ENCODE results near the gene LRATD1.

GRCh38 chr2:14647714-14648113 lies 15.2 kb downstream of the LRATD1 start:
- TF ChIP-seq, protein P1, sequence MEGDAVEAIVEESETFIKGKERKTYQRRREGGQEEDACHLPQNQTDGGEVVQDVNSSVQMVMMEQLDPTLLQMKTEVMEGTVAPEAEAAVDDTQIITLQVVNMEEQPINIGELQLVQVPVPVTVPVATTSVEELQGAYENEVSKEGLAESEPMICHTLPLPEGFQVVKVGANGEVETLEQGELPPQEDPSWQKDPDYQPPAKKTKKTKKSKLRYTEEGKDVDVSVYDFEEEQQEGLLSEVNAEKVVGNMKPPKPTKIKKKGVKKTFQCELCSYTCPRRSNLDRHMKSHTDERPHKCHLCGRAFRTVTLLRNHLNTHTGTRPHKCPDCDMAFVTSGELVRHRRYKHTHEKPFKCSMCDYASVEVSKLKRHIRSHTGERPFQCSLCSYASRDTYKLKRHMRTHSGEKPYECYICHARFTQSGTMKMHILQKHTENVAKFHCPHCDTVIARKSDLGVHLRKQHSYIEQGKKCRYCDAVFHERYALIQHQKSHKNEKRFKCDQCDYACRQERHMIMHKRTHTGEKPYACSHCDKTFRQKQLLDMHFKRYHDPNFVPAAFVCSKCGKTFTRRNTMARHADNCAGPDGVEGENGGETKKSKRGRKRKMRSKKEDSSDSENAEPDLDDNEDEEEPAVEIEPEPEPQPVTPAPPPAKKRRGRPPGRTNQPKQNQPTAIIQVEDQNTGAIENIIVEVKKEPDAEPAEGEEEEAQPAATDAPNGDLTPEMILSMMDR (IDR thresholded peaks at IDR 0.05): no peak
- no peak for TF ChIP-seq POLR2A (IDR thresholded peaks at IDR 0.05)
- no peak for TF ChIP-seq EP300 (IDR thresholded peaks at IDR 0.05)
